Esophagus squamous epithelium (tissue), 5 donors: ENCODE data around the gene DET1. TPM values are rescaled to one million over a fixed set of nuclear protein-coding genes. Genes with fewer than 3 reads are reported as not detected.
"Not testable (repeated sequence)": the region's sequence is repeated elsewhere in the genome, so short reads cannot be mapped to it uniquely, and the experiment has no call there.

Experiments
- DNase-seq: peaks from one replicate; lab custom pipeline; 2025; lab: John Stamatoyannopoulos, UW
- H3K27ac ChIP-seq, 4 donors: fragments of 200-600 bp; sonication (generic); one replicate each; pipeline ENCODE4 v1.5.1; 2016 to 2019; ENCODE audit warnings: mild to moderate bottlenecking in 1 of 4
- H3K27me3 ChIP-seq, 4 donors: fragments of 200-600 bp; sonication (generic); 1 replicate in 3 of 4; 2 replicates in 1 of 4; pipeline versions ENCODE4 v1.5.1 to v1.6.0; 2017 to 2021; ENCODE audit warnings: antibody characterized with exemption in 1 of 4
- H3K36me3 ChIP-seq, 3 donors: fragments of 200-600 bp; sonication (generic); one replicate each; pipeline ENCODE4 v1.5.1; 2016 to 2019
- H3K4me1 ChIP-seq, 3 donors: fragments of 200-600 bp; sonication (generic); one replicate each; pipeline ENCODE4 v1.5.1; 2017 to 2019
- H3K4me3 ChIP-seq, 4 donors: fragments of 200-600 bp; sonication (generic); 1 replicate in 3 of 4; 2 replicates in 1 of 4; pipeline ENCODE4 v1.5.1; 2016 to 2019; ENCODE audit warnings: mild to moderate bottlenecking in 2 of 4, moderate library complexity in 1 of 4
- H3K9me3 ChIP-seq, 3 donors: fragments of 200-600 bp; sonication (generic); one replicate each; pipeline ENCODE4 v1.5.1; 2016 to 2019
- CTCF ChIP-seq, 6 experiments: fragments of 450-650 bp in 4 of 6; fragments of 200-600 bp in 2 of 6; sonication (generic) in 2 of 6; IDR thresholded peaks; one replicate each; pipeline ENCODE4 v1.5.1; 2016 to 2019; ENCODE audit warnings: antibody characterized with exemption in 6 of 6, mild to moderate bottlenecking in 4 of 6, moderate library complexity in 4 of 6
- POLR2A ChIP-seq, 4 donors: fragments of 450-650 bp; IDR thresholded peaks; one replicate each; pipeline ENCODE4 v1.6.1; 2017; ENCODE audit warnings: antibody characterized with exemption in 4 of 4, mild to moderate bottlenecking in 4 of 4, moderate library complexity in 3 of 4
- WGBS, 2 donors: methylation state at CpG; one replicate each; pipeline ENCODE4 v1.1.5; 2018; 5-methylcytosine and 5-hydroxymethylcytosine counted together
- intact Hi-C: fragments of 100-400 bp; cut with DNase I; formaldehyde crosslinking; loops from one replicate; pipeline ENCODE4 v1.15.0; 2022
- total RNA-seq, 4 donors: library from RNA; depleted of rRNA; stranded (reverse); fragments of >200 nt; gene quantifications; one replicate each; pipeline ENCODE4 v1.1.0, GENCODE V29; 2016
- donor health status: DM: yes; HTN: yes; CAD: no.

DET1 gene
- total RNA-seq, 4 donors from 2014 or later: 1.8 to 4.2 (median 2.3) TPM

- TF ChIP-seq CTCF (IDR thresholded peaks at IDR 0.05): no peak
- no peak for TF ChIP-seq POLR2A (IDR thresholded peaks at IDR 0.05)
- Histone ChIP-seq H3K27ac (no peak overlapping the region), H3K36me3 (no peaks in the 10 kb centered on the region), H3K9me3 (no peaks in the 10 kb centered on the region), H3K27me3 (no peaks in the 10 kb centered on the region), H3K4me3 (no peak overlapping the region), H3K4me1 (peaks cover 0 to 12% (median 0%) of the 10 kb centered on the region in 3 donors)
- intact Hi-C loops: no loop called here
- no peak for DNase-seq
- 84 to 90% methylated on average over 9 to 11 of the region's 13 CpGs for WGBS, 2 donors
Measured at GRCh38 chr15:88543065-88543776, 3.3 kb downstream of the DET1 start.

GRCh38 chr15:88542342-88542733 is 4.1 kb downstream of the DET1 start:
- no peak overlapping the region for H3K4me3 ChIP-seq
- no peak for DNase-seq
- H3K36me3 ChIP-seq: no peaks in the 10 kb centered on the region
- no peak overlapping the region for H3K27ac ChIP-seq
- H3K9me3 ChIP-seq: no peaks in the 10 kb centered on the region
- TF ChIP-seq CTCF (IDR thresholded peaks at IDR 0.05) (no peak), POLR2A (IDR thresholded peaks at IDR 0.05) (no peak)
- WGBS, 2 donors: 85 to 92% methylated on average over 4 to 8 of the region's 8 CpGs
- no peaks in the 10 kb centered on the region for H3K27me3 ChIP-seq
- H3K4me1 ChIP-seq: peaks cover 0 to 12% (median 0%) of the 10 kb centered on the region in 3 donors
- intact Hi-C loops: no loop called here

- Histone ChIP-seq H3K4me1 (peaks cover 0 to 8% (median 0%) of the 10 kb centered on the region in 3 donors), H3K9me3 (no peaks in the 10 kb centered on the region), H3K36me3 (no peaks in the 10 kb centered on the region), H3K27ac (no peak overlapping the region), H3K4me3 (no peak overlapping the region), H3K27me3 (no peaks in the 10 kb centered on the region)
- intact Hi-C loops: no loop called here
- 88 to 93% methylated on average over 12 to 15 of the region's 16 CpGs for WGBS, 2 donors
- TF ChIP-seq CTCF (IDR thresholded peaks at IDR 0.05) (no peak), POLR2A (IDR thresholded peaks at IDR 0.05) (no peak)
- DNase-seq: no peak
Measured at GRCh38 chr15:88541709-88542341, 4.7 kb downstream of the DET1 start.

GRCh38 chr15:88541111-88541510 is 5.4 kb downstream of the DET1 start:
- H3K4me3 ChIP-seq, DNase-seq, H3K27ac ChIP-seq, H3K36me3 ChIP-seq, H3K9me3 ChIP-seq, H3K4me1 ChIP-seq, intact Hi-C loops, H3K27me3 ChIP-seq: not testable (repeated sequence)
- WGBS, 2 donors: 87 to 88% methylated on average over 6 to 7 of the region's 9 CpGs

- WGBS, 2 donors: 63% methylated on average over 1 of the region's 2 CpGs; no CpG with 5 or more reads in 1 of the 2 donors
- H3K4me3 ChIP-seq, H3K27me3 ChIP-seq, intact Hi-C loops, H3K36me3 ChIP-seq, H3K9me3 ChIP-seq, DNase-seq, H3K4me1 ChIP-seq, H3K27ac ChIP-seq: not testable (repeated sequence)
Measured at GRCh38 chr15:88540350-88540749, 6.1 kb downstream of the DET1 start.

- Histone ChIP-seq H3K36me3 (no peaks in the 10 kb centered on the region), H3K27me3 (no peaks in the 10 kb centered on the region), H3K4me1 (no peaks in the 10 kb centered on the region), H3K9me3 (no peaks in the 10 kb centered on the region), H3K27ac (no peak overlapping the region), H3K4me3 (no peak overlapping the region)
- WGBS, 2 donors: 54 to 66% methylated on average over 4 of the region's 4 CpGs
- TF ChIP-seq POLR2A (IDR thresholded peaks at IDR 0.05): no peak
- no peak for TF ChIP-seq CTCF (IDR thresholded peaks at IDR 0.05)
- intact Hi-C loops: no loop called here
- DNase-seq: no peak
Measured at GRCh38 chr15:88539441-88539840, 7.0 kb downstream of the DET1 start.
